RWPE2 (cell line): ENCODE data around the gene EPHA7.

Source experiments
- ATAC-seq: fragments of 200-7000 bp; cut with Tn5 transposase; 3 replicates; pipeline ENCODE4 v1.9.1; 2021; ENCODE audit warnings: low read depth
- DNase-seq: peaks from one replicate; pipeline ENCODE4 v3.0.0-alpha.2; 2020; ENCODE audit warnings: low spot score
- H3K27ac ChIP-seq: fragments of 450-650 bp; 2 replicates; pipeline ENCODE4 v1.5.1; 2017; ENCODE audit warnings: mild to moderate bottlenecking; ENCODE audit not compliant: poor library complexity, severe bottlenecking
- H3K27me3 ChIP-seq: fragments of 250-450 bp; sonication (Bioruptor Pico); 2 replicates; pipeline ENCODE4 v1.5.1; 2021; ENCODE audit warnings: mild to moderate bottlenecking, moderate library complexity; ENCODE audit not compliant: insufficient read depth, poor library complexity, severe bottlenecking
- H3K36me3 ChIP-seq: fragments of 250-450 bp; sonication (Bioruptor Pico); 2 replicates; pipeline ENCODE4 v1.5.1; 2020; ENCODE audit warnings: low read depth, mild to moderate bottlenecking, moderate library complexity
- H3K4me1 ChIP-seq: fragments of 250-450 bp; sonication (Bioruptor Pico); 2 replicates; pipeline ENCODE4 v1.5.1; 2021; ENCODE audit warnings: mild to moderate bottlenecking, moderate library complexity; ENCODE audit not compliant: insufficient read depth, poor library complexity, severe bottlenecking
- H3K4me3 ChIP-seq: fragments of 250-450 bp; sonication (Bioruptor Pico); 2 replicates; pipeline ENCODE4 v1.5.1; 2021; ENCODE audit warnings: mild to moderate bottlenecking, moderate library complexity; ENCODE audit not compliant: severe bottlenecking
- H3K9me3 ChIP-seq: fragments of 250-450 bp; sonication (Bioruptor Pico); 2 replicates; pipeline ENCODE4 v1.5.1; 2021; ENCODE audit warnings: mild to moderate bottlenecking, moderate library complexity; ENCODE audit not compliant: severe bottlenecking
- TF ChIP-seq, protein P1 (sequence below): fragments of 450-650 bp; IDR thresholded peaks from one replicate; pipeline ENCODE4 v1.5.1; 2017; ENCODE audit warnings: mild to moderate bottlenecking, moderate library complexity; ENCODE audit not compliant: poor library complexity, severe bottlenecking

EPHA7 gene

DNA sequence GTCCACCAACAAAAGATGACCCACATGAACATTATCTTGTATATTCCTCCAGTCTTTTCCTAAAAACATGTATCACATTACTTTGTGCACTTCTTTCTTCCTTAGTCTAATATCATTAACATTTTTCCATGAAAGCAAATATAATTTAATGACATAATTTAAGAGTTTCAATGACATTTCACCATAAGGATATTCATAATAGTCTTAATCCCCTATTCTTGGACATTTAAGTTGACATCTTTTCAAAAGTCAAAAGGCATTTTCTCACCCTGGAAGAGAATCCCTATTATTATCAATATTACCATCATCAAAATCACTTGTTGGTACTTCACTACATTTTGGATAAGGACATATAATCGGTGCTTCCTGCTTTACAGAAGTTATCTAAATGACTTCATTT lies 31.3 kb downstream of the EPHA7 start:
- Histone ChIP-seq H3K4me3 (no peak overlapping the region), H3K27ac (no peak overlapping the region), H3K36me3 (peaks cover 3% of the 10 kb centered on the region; the same call in 1 of the 2 replicates), H3K27me3 (no peaks in the 10 kb centered on the region), H3K9me3 (no peaks in the 10 kb centered on the region), H3K4me1 (no peaks in the 10 kb centered on the region)
- DNase-seq (no peak), ATAC-seq (no peak)
- TF ChIP-seq, protein P1, sequence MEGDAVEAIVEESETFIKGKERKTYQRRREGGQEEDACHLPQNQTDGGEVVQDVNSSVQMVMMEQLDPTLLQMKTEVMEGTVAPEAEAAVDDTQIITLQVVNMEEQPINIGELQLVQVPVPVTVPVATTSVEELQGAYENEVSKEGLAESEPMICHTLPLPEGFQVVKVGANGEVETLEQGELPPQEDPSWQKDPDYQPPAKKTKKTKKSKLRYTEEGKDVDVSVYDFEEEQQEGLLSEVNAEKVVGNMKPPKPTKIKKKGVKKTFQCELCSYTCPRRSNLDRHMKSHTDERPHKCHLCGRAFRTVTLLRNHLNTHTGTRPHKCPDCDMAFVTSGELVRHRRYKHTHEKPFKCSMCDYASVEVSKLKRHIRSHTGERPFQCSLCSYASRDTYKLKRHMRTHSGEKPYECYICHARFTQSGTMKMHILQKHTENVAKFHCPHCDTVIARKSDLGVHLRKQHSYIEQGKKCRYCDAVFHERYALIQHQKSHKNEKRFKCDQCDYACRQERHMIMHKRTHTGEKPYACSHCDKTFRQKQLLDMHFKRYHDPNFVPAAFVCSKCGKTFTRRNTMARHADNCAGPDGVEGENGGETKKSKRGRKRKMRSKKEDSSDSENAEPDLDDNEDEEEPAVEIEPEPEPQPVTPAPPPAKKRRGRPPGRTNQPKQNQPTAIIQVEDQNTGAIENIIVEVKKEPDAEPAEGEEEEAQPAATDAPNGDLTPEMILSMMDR, result no peak

DNA sequence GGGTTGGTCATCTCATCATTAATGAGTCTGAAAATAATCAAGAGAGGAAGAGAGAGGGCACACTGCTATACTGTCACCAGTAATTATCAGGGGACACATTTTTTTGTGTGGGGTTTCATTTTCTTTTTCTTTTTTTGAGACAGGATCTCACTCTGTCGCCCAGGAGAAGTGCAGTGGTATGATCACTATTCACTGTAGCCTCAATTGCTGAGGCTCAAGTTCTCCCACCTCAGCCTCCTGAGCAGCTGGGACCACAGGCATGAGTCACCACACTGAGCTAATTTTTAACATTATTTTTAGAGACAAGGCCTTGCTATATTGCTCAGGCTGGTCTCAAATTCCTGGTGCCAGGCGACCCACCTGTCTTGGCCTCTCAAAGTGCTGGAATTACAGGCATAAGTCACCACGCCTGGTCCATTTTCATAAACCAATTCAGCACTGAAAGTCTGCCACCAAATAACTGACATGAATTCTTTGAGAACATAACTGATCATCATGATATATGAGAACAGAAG lies 43.3 kb downstream of the EPHA7 start:
- no peaks in the 10 kb centered on the region for H3K36me3 ChIP-seq
- ATAC-seq (no peak), DNase-seq (no peak)
- H3K27me3 ChIP-seq, result no peaks in the 10 kb centered on the region
- H3K4me3 ChIP-seq, result no peak overlapping the region
- H3K27ac ChIP-seq, result no peak overlapping the region
- no peaks in the 10 kb centered on the region for H3K9me3 ChIP-seq
- TF ChIP-seq, protein P1, result no peak
- no peaks in the 10 kb centered on the region for H3K4me1 ChIP-seq

DNA sequence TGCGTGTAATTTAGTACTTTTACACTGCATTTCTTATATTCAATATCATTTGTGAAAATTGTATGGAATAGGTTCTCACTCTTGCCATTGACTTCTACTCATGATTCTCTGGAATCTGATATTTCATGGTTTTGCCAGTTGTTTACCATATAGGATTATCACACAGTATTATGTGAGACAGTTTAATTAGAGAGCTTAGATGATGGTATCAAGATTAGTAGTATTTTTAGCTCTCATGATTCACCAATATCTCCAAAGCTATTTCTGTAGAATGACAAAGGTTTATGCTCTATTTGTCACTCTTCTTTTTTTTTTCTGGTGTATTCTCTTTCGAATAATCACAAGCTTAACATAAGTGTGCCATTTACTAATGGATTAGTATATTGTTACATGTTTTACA lies 45.9 kb downstream of the EPHA7 start:
- H3K4me3 ChIP-seq, result no peak overlapping the region
- no peaks in the 10 kb centered on the region for H3K4me1 ChIP-seq
- ATAC-seq (no peak), DNase-seq (no peak)
- no peaks in the 10 kb centered on the region for H3K36me3 ChIP-seq
- TF ChIP-seq, protein P1, result no peak
- H3K27me3 ChIP-seq, result no peaks in the 10 kb centered on the region
- no peaks in the 10 kb centered on the region for H3K9me3 ChIP-seq
- H3K27ac ChIP-seq, result no peak overlapping the region

DNA sequence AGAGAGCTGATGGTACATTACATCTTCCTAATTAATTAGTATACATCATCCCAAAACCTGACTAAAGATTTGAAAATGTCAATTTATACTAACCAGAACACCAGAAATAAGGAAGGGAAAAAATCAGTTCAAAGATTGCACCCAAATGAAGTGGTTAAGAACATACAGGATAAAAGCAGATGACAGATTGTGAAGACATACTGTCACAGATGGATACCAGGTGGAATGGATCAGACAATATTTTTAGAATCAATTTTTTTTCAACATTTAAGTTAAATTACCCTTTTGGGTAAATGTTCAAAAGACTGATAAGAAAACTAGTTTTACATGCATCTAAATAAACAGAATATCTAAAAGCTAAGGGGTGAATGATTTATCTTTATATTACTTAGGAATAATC lies 47.6 kb downstream of the EPHA7 start:
- Histone ChIP-seq H3K9me3 (no peaks in the 10 kb centered on the region), H3K36me3 (no peaks in the 10 kb centered on the region), H3K4me3 (no peak overlapping the region), H3K4me1 (no peaks in the 10 kb centered on the region), H3K27ac (no peak overlapping the region), H3K27me3 (no peaks in the 10 kb centered on the region)
- TF ChIP-seq, protein P1, result no peak
- ATAC-seq (no peak), DNase-seq (no peak)

DNA sequence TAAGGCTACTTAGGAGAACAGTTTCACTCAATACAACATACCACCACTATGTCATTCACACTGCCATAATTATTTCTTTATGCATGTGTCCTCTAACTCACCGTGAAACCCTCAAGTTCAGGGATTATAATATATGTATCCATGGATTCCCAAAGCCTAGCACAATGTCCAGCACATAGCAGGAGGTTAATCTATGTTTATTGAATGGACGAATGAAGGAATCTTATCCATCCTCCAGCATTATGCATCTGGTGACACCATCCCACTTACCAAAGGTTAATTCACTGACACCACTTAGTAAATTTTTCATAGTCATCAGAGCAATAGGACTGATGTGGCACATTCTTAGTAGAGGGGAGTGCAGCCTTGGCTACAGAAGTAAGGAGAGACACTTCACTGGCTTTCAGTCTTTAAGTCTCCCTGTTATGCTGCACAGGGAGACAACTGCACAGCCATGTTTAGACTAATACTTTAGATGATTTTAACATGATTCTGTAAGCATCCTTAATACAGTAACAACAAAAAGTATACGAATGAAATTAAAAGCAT lies 49.7 kb downstream of the EPHA7 start:
- Histone ChIP-seq H3K27me3 (no peaks in the 10 kb centered on the region), H3K36me3 (no peaks in the 10 kb centered on the region), H3K4me3 (no peak overlapping the region), H3K4me1 (no peaks in the 10 kb centered on the region), H3K27ac (no peak overlapping the region), H3K9me3 (no peaks in the 10 kb centered on the region)
- ATAC-seq (no peak), DNase-seq (no peak)
- TF ChIP-seq, protein P1, result no peak
